ENCODE data around the gene PDCD1LG2. TPM values are rescaled to one million over a fixed set of nuclear protein-coding genes. Genes with fewer than 3 reads are reported as not detected.

Gene PDCD1LG2
- total RNA-seq, 1 experiment from 2014 or later, result not detected

DNA sequence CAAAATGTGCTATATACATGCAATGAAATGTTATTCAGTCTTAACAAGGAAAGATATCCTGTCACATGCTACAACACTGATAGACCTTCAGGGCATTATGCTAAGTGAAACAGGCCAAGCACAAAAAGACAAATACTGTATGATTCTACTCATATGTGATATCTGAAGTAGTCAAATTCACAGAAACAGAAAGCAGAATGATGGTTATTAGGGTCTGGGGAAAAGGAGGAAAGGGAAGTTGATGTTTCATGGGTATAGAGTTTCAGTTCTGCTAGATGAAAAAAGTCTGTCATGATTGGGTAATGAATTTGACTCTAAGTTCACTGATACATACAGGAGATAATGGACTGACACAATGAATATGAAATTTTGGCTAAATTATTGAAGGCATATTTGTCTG is 107.4 kb downstream of the PDCD1LG2 start:
- Histone ChIP-seq H3K4ac (ENCODE audit: low read depth, low read length) (no peak overlapping the region), H2BK120ac (ENCODE audit: low read depth, low read length, poor library complexity, severe bottlenecking) (no peak overlapping the region), H2AK5ac (ENCODE audit: insufficient read length, low read length) (no peak overlapping the region), H2AFZ (ENCODE audit: low read length) (no peak overlapping the region), H2BK5ac (ENCODE audit: insufficient read length, low read length) (no peak overlapping the region), H2BK12ac (ENCODE audit: insufficient read length, low read depth, low read length) (no peak overlapping the region), H3T11ph (ENCODE audit: low read length) (no peak overlapping the region), H3K23ac (ENCODE audit: insufficient read length, low read depth, low read length) (no peak overlapping the region), H3K9me3 (ENCODE audit: control insufficient read depth, low read depth, low read length) (no peaks in the 10 kb centered on the region), H4K20me1 (ENCODE audit: control insufficient read depth, insufficient read depth, insufficient read length) (no peaks in the 10 kb centered on the region), H2BK15ac (ENCODE audit: low read depth, low read length) (no peak overlapping the region), H3K56ac (ENCODE audit: insufficient read length, low read depth, low read length) (no peak overlapping the region), H3K4me1 (ENCODE audit: insufficient read depth, low read length) (no peaks in the 10 kb centered on the region), H2BK20ac (ENCODE audit: low read depth, low read length, poor library complexity, severe bottlenecking) (no peak overlapping the region), H3K18ac (ENCODE audit: insufficient read length, low read depth, low read length) (no peak overlapping the region), H3K27me3 (ENCODE audit: insufficient read depth, low read length) (no peaks in the 10 kb centered on the region), H4K5ac (ENCODE audit: insufficient read length, low read depth, low read length) (no peak overlapping the region), H3K79me1 (ENCODE audit: insufficient read depth, low read depth, low read length, poor library complexity, severe bottlenecking) (no peaks in the 10 kb centered on the region), H3K9ac (ENCODE audit: extremely low read depth, insufficient read length, low read length) (no peak overlapping the region), H3K14ac (ENCODE audit: insufficient read depth, low read length) (no peak overlapping the region), H3K4me2 (ENCODE audit: insufficient read depth, insufficient read length, low read length) (no peak overlapping the region), H3K79me2 (ENCODE audit: insufficient read depth, low read length) (0 out of 2 replicates have a peak, but pooled peaks cover 1% of the 10 kb centered on the region), H3K23me2 (ENCODE audit: insufficient read length, low read depth, low read length, poor library complexity, severe bottlenecking) (no peaks in the 10 kb centered on the region), H4K8ac (replicated peaks; ENCODE audit: insufficient read length, low read depth, low read length) (no peak overlapping the region), H3K27ac (ENCODE audit: insufficient read length, low read depth, low read length) (no peak overlapping the region), H4K91ac (ENCODE audit: insufficient read length, low read depth, low read length) (no peak overlapping the region)
- no peak for DNase-seq
- Mint-ChIP-seq H3K27ac (no peak overlapping the region), H3K36me3 (ENCODE audit: insufficient read depth in 1 of 3, low read depth in 3 of 3) (no peaks in the 10 kb centered on the region), H3K4me1 (peaks cover 7 to 10% of the 10 kb centered on the region in 2 experiments), H3K27me3 (ENCODE audit: low read depth) (no peaks in the 10 kb centered on the region), H3K4me3 (no peak overlapping the region), H3K9me3 (no peaks in the 10 kb centered on the region)
- TF ChIP-seq, protein P1, sequence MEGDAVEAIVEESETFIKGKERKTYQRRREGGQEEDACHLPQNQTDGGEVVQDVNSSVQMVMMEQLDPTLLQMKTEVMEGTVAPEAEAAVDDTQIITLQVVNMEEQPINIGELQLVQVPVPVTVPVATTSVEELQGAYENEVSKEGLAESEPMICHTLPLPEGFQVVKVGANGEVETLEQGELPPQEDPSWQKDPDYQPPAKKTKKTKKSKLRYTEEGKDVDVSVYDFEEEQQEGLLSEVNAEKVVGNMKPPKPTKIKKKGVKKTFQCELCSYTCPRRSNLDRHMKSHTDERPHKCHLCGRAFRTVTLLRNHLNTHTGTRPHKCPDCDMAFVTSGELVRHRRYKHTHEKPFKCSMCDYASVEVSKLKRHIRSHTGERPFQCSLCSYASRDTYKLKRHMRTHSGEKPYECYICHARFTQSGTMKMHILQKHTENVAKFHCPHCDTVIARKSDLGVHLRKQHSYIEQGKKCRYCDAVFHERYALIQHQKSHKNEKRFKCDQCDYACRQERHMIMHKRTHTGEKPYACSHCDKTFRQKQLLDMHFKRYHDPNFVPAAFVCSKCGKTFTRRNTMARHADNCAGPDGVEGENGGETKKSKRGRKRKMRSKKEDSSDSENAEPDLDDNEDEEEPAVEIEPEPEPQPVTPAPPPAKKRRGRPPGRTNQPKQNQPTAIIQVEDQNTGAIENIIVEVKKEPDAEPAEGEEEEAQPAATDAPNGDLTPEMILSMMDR (conservative IDR thresholded peaks at IDR 0.05), result no peak
